HEK293T (cell line): ENCODE results near the gene CAPS.

Experiments
- CTCF ChIA-PET: fragments of 350-600 bp; formaldehyde crosslinking; extraction: SDS; loops from one replicate; lab custom pipeline; 2021; ENCODE audit warnings: antibody characterized with exemption, inconsistent platforms; lab: Yijun Ruan, JAX
- POLR2A ChIA-PET: fragments of 350-600 bp; formaldehyde crosslinking; extraction: SDS; loops from one replicate; lab custom pipeline; 2020; ENCODE audit warnings: antibody characterized with exemption, inconsistent platforms; lab: Yijun Ruan, JAX
- DNase-seq: peaks from one replicate; pipeline ENCODE4 v3.0.0; 2012; ENCODE audit warnings: mixed read lengths; ENCODE audit errors: extremely low spot score
- ARNT ChIP-seq: fragments of 450-650 bp; IDR thresholded peaks from 2 replicates; pipeline ENCODE4 v1.6.1; 2017; ENCODE audit warnings: mild to moderate bottlenecking
- BHLHE40 ChIP-seq: fragments of 450-650 bp; IDR thresholded peaks from 2 replicates; pipeline ENCODE4 v1.6.1; 2016; ENCODE audit warnings: mild to moderate bottlenecking, moderate library complexity, borderline replicate concordance
- CTBP1 ChIP-seq: fragments of 450-650 bp; IDR thresholded peaks from 2 replicates; pipeline ENCODE4 v1.6.1; 2016; ENCODE audit warnings: borderline replicate concordance
- ELF4 ChIP-seq: fragments of 450-650 bp; IDR thresholded peaks from 2 replicates; pipeline ENCODE4 v1.6.1; 2017; ENCODE audit warnings: antibody characterized with exemption
- FOXA1 ChIP-seq: fragments of 450-650 bp; IDR thresholded peaks from 2 replicates; pipeline ENCODE4 v1.6.1; 2016; ENCODE audit warnings: mild to moderate bottlenecking
- FOXK2 ChIP-seq: fragments of 450-650 bp; IDR thresholded peaks from 2 replicates; pipeline ENCODE4 v1.6.1; 2016; ENCODE audit warnings: mild to moderate bottlenecking
- FOXM1 ChIP-seq: fragments of 450-650 bp; IDR thresholded peaks from 2 replicates; pipeline ENCODE4 v1.6.1; 2017; ENCODE audit warnings: mild to moderate bottlenecking, borderline replicate concordance
- HDGF ChIP-seq: fragments of 450-650 bp; IDR thresholded peaks from 2 replicates; pipeline ENCODE4 v1.6.1; 2017; ENCODE audit warnings: antibody characterized with exemption, borderline replicate concordance
- L3MBTL2 ChIP-seq: fragments of 450-650 bp; conservative IDR thresholded peaks from 2 replicates; pipeline ENCODE4 v1.6.1; 2016; ENCODE audit warnings: mild to moderate bottlenecking
- LEF1 ChIP-seq: fragments of 450-650 bp; IDR thresholded peaks from 2 replicates; pipeline ENCODE4 v1.6.1; 2017; ENCODE audit warnings: mild to moderate bottlenecking, borderline replicate concordance
- NFRKB ChIP-seq: fragments of 450-650 bp; IDR thresholded peaks from 2 replicates; pipeline ENCODE4 v1.6.1; 2016; ENCODE audit warnings: mild to moderate bottlenecking, moderate library complexity
- SP1 ChIP-seq: fragments of 450-650 bp; IDR thresholded peaks from 2 replicates; pipeline ENCODE4 v1.6.1; 2017
- SUZ12 ChIP-seq: fragments of 450-650 bp; IDR thresholded peaks from 2 replicates; pipeline ENCODE4 v1.6.1; 2016; ENCODE audit warnings: mild to moderate bottlenecking
- TARDBP ChIP-seq: fragments of 450-650 bp; IDR thresholded peaks from 2 replicates; pipeline ENCODE4 v1.6.1; 2016
- ZNF384 ChIP-seq: fragments of 450-650 bp; IDR thresholded peaks from 2 replicates; pipeline ENCODE4 v1.6.1; 2016
- TF ChIP-seq, protein P1 (sequence below): fragments of 450-650 bp; IDR thresholded peaks from 2 replicates; pipeline ENCODE4 v1.6.1; 2016

Gene CAPS

DNA sequence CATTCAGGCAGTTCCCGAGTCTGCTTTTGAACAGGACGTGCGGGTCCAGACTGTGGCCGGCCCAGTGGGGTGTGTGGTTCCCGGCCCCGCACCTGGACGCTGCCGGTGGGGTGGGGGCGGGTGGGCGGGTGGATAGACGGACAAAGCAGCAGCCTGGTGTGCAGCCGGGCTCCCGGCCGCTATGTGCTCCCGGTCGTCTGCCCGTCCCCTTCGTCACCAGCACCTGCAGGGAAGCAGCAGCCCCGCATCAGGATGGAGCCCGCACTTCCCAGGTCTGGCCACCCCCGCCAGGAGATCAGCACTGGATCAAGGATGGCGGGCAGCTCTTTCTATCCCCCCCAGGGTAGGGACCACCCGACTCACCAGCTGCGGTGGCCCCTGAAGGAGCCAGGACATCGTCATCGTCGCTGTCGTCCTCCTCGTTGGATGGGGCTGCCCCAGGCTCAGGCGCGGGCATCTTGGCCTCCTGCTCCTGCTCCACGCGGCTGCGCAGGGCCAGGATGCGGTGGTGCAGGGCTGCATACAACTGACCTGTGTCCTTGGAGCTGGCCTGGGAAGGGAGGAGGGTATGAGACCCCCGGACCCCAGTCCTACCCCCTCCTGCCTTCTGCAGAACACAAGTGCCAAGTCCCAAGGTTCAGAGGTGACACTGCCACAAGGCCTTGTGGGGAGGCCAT, 3.5 kb downstream of the CAPS start:
- CTCF ChIA-PET: no interaction called here
- POLR2A ChIA-PET: no interaction called here
- TF ChIP-seq LEF1: no peak
- no peak for TF ChIP-seq FOXA1
- TF ChIP-seq ARNT: no peak
- no peak for TF ChIP-seq SUZ12
- TF ChIP-seq SP1: no peak
- no peak for TF ChIP-seq ZNF384
- no peak for TF ChIP-seq FOXM1
- TF ChIP-seq, protein P1, sequence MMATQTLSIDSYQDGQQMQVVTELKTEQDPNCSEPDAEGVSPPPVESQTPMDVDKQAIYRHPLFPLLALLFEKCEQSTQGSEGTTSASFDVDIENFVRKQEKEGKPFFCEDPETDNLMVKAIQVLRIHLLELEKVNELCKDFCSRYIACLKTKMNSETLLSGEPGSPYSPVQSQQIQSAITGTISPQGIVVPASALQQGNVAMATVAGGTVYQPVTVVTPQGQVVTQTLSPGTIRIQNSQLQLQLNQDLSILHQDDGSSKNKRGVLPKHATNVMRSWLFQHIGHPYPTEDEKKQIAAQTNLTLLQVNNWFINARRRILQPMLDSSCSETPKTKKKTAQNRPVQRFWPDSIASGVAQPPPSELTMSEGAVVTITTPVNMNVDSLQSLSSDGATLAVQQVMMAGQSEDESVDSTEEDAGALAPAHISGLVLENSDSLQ: no peak
- TF ChIP-seq L3MBTL2: no peak
- no peak for TF ChIP-seq NFRKB
- TF ChIP-seq FOXK2: no peak
- TF ChIP-seq BHLHE40: no peak
- no peak for TF ChIP-seq HDGF
- DNase-seq: no peak

DNA sequence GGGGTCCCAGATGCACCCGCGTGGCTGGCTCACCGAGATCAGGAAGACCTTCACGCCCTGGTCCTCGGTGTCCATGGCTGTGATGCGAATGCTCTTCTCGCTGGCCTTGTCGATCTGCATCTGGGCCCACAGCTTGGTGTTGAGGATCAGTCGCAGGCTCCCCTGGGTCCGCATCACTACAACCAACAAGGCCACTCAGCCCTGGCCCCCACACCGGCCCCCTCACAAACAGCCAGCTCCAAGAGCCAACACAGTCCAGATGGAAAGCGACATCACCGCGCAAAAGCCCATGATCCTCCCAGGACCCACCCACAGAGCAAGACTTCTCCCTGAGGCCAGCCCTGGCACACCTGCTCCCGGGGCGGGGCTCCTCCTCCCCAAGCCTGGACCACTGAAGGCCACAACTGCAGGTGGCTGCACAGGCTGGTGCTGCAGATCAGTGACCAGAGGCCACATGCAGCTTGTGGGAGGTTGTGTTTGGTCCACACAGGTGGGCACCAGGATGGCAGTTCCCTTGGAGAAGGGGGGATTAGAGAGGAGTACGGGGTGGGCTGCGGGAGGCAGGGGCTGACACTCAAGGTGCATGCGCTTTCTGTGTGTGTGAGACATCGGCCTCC, 4.5 kb downstream of the CAPS start:
- DNase-seq: no peak
- CTCF ChIA-PET: no interaction called here

DNA sequence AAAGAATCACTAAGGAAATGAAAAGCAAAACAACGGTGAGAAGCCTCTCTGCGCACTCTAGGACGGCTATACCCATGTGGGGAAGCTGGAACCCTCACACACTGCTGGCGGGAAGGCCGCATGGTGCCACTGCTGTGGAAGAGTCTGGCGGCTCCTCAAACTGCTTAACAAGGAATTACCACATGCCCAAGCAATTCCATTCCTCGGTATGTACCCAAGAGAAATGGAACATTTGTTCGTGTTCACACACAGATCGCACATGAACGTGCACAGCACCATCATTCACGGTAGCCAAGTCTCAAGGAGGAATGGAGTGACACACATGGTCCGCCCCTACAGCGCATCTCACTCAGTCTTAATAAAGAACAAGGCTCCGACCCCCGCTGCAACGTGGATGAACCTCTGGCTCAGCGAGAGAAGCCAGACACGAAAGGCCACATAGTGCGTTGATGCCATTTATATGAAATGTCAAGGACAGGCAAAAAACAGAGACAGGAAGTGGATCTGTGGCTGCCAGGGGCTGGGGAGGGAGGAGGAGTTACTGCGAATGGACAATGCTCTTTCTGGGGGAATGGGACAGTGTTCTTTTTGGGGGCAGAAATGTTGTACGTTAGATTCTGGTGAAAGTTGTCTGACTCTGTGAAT, 7.6 kb downstream of the CAPS start:
- TF ChIP-seq NFRKB: no peak
- TF ChIP-seq FOXM1: no peak
- TF ChIP-seq FOXA1: no peak
- no peak for TF ChIP-seq SP1
- TF ChIP-seq ARNT: no peak
- TF ChIP-seq SUZ12: no peak
- TF ChIP-seq HDGF: no peak
- TF ChIP-seq ZNF384: no peak
- TF ChIP-seq LEF1: no peak
- TF ChIP-seq CTBP1: no peak
- ChIA-PET CTCF (no interaction called here), POLR2A (no interaction called here)
- no peak for DNase-seq

More for the DNA sequence above, 4.5 kb downstream of the CAPS start:
- POLR2A ChIA-PET: no interaction called here
- TF ChIP-seq SUZ12: no peak
- TF ChIP-seq ARNT: no peak
- no peak for TF ChIP-seq L3MBTL2
- no peak for TF ChIP-seq TARDBP
- TF ChIP-seq BHLHE40: no peak
- no peak for TF ChIP-seq HDGF
- TF ChIP-seq SP1: no peak

DNA sequence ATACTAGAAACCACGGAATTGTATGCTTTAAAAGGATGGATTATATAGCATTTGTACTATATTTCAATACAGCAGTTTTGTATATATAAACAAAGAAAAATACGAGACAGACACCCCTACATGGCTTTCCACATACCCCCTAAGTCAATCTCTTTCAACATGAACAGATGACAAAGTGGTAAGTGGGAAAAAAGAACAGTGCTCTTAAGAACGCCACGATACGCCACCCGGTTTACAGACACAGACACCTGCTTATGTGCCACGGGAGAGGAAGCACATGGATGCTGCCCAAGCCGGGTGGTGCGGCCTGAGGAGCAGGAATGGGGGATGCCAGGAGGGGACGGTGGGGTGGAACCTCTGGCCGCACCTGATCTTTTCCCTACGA, 8.1 kb downstream of the CAPS start:
- TF ChIP-seq SP1 (no peak), ARNT (no peak), LEF1 (no peak), ELF4 (no peak), ZNF384 (no peak), L3MBTL2 (no peak), SUZ12 (no peak)
- CTCF ChIA-PET: no interaction called here
- POLR2A ChIA-PET: no interaction called here
- DNase-seq: no peak

DNA sequence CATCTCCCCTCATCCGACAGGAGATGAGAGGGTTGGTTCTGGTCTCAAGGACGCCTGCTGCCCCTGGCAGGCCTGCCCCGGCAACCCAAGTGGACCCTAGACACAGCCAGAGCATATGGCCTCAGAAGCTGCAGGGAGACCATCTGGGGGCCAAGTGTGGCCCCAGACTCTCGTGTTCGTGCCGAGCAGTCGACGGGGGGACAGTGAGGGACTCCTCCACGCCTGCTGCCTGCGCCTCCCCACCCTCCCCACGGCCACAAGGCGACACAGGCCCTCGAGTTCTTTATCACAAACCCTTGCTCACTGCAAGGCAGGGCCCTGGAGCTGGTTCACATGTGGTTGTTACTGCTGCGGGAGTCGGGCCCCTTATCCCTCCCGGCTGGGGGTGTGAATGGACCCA, 9.3 kb downstream of the CAPS start:
- TF ChIP-seq L3MBTL2 (no peak), HDGF (no peak), ELF4 (no peak), ZNF384 (no peak), LEF1 (no peak), CTBP1 (no peak), FOXM1 (no peak), TARDBP (no peak), SUZ12 (no peak), ARNT (no peak), FOXK2 (no peak), SP1 (no peak)
- CTCF ChIA-PET: no interaction called here
- POLR2A ChIA-PET: no interaction called here
- DNase-seq: no peak

DNA sequence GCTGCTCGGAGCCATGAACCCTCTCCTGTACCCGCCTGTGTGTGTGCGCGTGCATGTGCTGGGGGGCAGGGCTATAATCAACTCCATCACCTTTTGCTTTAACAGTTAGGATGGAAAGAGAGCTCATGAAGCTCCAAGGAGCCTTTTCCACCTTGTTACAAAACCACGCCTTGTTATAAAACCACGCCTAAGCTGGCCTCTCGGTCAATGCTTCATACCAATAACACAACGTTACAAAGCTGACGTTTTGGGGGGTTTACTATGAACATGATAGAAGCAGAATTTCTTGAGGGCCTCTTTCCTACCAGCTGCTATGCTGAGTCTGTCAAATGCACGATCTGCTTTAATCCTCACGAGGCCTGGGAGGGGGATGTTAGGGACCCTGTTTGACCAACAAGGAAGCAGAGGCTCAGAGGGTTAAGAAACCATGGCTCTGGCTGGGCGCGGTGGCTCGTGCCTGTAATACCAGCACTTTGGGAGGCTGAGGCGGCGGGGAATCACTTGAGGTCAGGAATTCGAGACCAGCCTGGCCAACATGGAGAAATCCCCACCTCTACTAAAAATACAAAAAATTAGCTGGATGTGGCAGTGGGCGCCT, 11.9 kb downstream of the CAPS start:
- POLR2A ChIA-PET: interaction anchor here (1.1 kb wide), 1 partner anchor 13 kb away, joined by 3 read pairs; no protein-coding TSS in a partner anchor
- TF ChIP-seq FOXM1 (no peak), SUZ12 (no peak), CTBP1 (no peak), HDGF (no peak), ARNT (no peak), BHLHE40 (no peak), L3MBTL2 (no peak), SP1 (no peak), FOXA1 (no peak), ELF4 (no peak), TARDBP (no peak)
- DNase-seq: no peak
- CTCF ChIA-PET: no interaction called here
